H1 (cell line): Measurements from ENCODE around the gene MPZL3. TPM values are rescaled to one million over a fixed set of nuclear protein-coding genes. Genes with fewer than 3 reads are reported as not detected.

Experiments used
- CTCF ChIA-PET: fragments of 300-600 bp; sonication (Branson Sonifier 250); formaldehyde crosslinking; loops from one replicate; lab custom pipeline; 2021; ENCODE audit not compliant: partially characterized antibody; lab: Charles Lee
- POLR2A ChIA-PET: fragments of 300-600 bp; sonication (Branson Sonifier 250); formaldehyde crosslinking; loops from one replicate; lab custom pipeline; 2021; ENCODE audit warnings: inconsistent platforms; ENCODE audit not compliant: partially characterized antibody; lab: Charles Lee
- DNase-seq, 2 experiments: peaks; one replicate each; pipeline versions ENCODE4 v3.0.0 to v3.0.0-alpha.2; 2010 to 2022; ENCODE audit warnings: low spot score in 2 of 2, low read depth in 1 of 2, mixed read lengths in 1 of 2
- FAIRE-seq: peaks from 2 replicates; lab custom pipeline; 2011; peaks lifted over from hg19 to GRCh38; lab: Jason Lieb, UNC
- H2AFZ ChIP-seq: 2 replicates; pipeline ENCODE4 v1.8.1; 2012; ENCODE audit warnings: low read length, inconsistent platforms
- H2AK5ac ChIP-seq: 2 replicates; pipeline ENCODE4 v1.6.1; 2013; ENCODE audit warnings: low read depth, low read length
- H2BK120ac ChIP-seq: replicated peaks from 2 replicates; pipeline ENCODE3; 2013; ENCODE audit warnings: low read depth, low read length, inconsistent platforms
- H2BK12ac ChIP-seq: 2 replicates; pipeline ENCODE4 v1.6.1; 2013; ENCODE audit warnings: low read depth, low read length
- H2BK15ac ChIP-seq: 2 replicates; pipeline ENCODE4 v1.6.1; 2013; ENCODE audit warnings: low read length
- H2BK20ac ChIP-seq: 2 replicates; pipeline ENCODE4 v1.6.1; 2013; ENCODE audit warnings: low read length
- H2BK5ac ChIP-seq: 2 replicates; pipeline ENCODE4 v1.6.1; 2013; ENCODE audit warnings: low read depth, low read length
- H3K14ac ChIP-seq: 2 replicates; pipeline ENCODE4 v1.6.1; 2013; ENCODE audit warnings: inconsistent platforms; ENCODE audit not compliant: insufficient read length
- H3K18ac ChIP-seq: 2 replicates; pipeline ENCODE4 v1.6.1; 2013; ENCODE audit warnings: low read length; ENCODE audit errors: extremely low read depth
- H3K23ac ChIP-seq: 2 replicates; pipeline ENCODE4 v1.6.1; 2013; ENCODE audit warnings: inconsistent platforms; ENCODE audit not compliant: insufficient read length
- H3K23me2 ChIP-seq: 2 replicates; pipeline ENCODE4 v1.6.1; 2013; ENCODE audit warnings: low read depth, low read length
- H3K27ac ChIP-seq: 2 replicates; pipeline ENCODE4 v1.6.1; 2011; ENCODE audit warnings: low read depth, low read length, inconsistent platforms
- H3K27me3 ChIP-seq, 4 experiments: replicated peaks in 1 of 4; 1 replicate in 1 of 4; 2 replicates in 3 of 4; pipeline versions ENCODE4 v1.6.1 to v1.8.1; 2011 to 2013; ENCODE audit warnings: low read length in 3 of 4, mild to moderate bottlenecking in 3 of 4, inconsistent platforms in 2 of 4, mixed read lengths in 2 of 4, moderate library complexity in 1 of 4; ENCODE audit not compliant: control insufficient read depth in 3 of 4, insufficient read depth in 3 of 4; ENCODE audit errors: extremely low read depth in 1 of 4
- H3K36me3 ChIP-seq, 4 experiments: 2 replicates each; pipeline versions ENCODE4 v1.6.1 to v1.8.1; 2011 to 2013; ENCODE audit warnings: mild to moderate bottlenecking in 4 of 4, low read length in 3 of 4, moderate library complexity in 2 of 4, control low read depth in 1 of 4, inconsistent platforms in 1 of 4; ENCODE audit not compliant: insufficient read depth in 4 of 4, control insufficient read depth in 2 of 4
- H3K4ac ChIP-seq: replicated peaks from 2 replicates; pipeline ENCODE3; 2013; ENCODE audit warnings: low read length, low read depth, mixed read lengths, inconsistent platforms; ENCODE audit not compliant: insufficient read length
- H3K4me1 ChIP-seq, 4 experiments: replicated peaks in 1 of 4; 1 replicate in 1 of 4; 2 replicates in 3 of 4; pipeline versions ENCODE4 v1.6.1 to v1.8.1; 2011 to 2013; ENCODE audit warnings: low read length in 3 of 4, inconsistent platforms in 2 of 4, mixed read lengths in 1 of 4; ENCODE audit not compliant: insufficient read depth in 4 of 4, control insufficient read depth in 3 of 4
- H3K4me2 ChIP-seq, 2 experiments: 2 replicates each; pipeline versions ENCODE4 v1.6.1 to v1.8.1; 2011 to 2013; ENCODE audit warnings: low read depth in 2 of 2, low read length in 2 of 2, control low read depth in 1 of 2, inconsistent platforms in 1 of 2, mild to moderate bottlenecking in 1 of 2; ENCODE audit not compliant: insufficient read depth in 1 of 2
- H3K4me3 ChIP-seq, 4 experiments: fragments of 200-600, 300-600 bp in 1 of 4; sonication (generic), shearing (Covaris generic), sonication (Bioruptor Twin) in 1 of 4; 2 replicates each; pipeline versions ENCODE4 v1.5.1 to v1.8.1; 2011 to 2016; ENCODE audit warnings: low read length in 4 of 4, low read depth in 3 of 4, control low read depth in 2 of 4, inconsistent platforms in 2 of 4, mild to moderate bottlenecking in 2 of 4, mixed read lengths in 1 of 4, moderate library complexity in 1 of 4; ENCODE audit not compliant: insufficient read depth in 2 of 4; ENCODE audit errors: extremely low read depth in 1 of 4
- H3K56ac ChIP-seq: replicated peaks from 2 replicates; pipeline ENCODE3; 2013; ENCODE audit warnings: low read depth, mild to moderate bottlenecking, mixed read lengths, low read length, inconsistent platforms; ENCODE audit not compliant: insufficient read length
- H3K79me1 ChIP-seq: 2 replicates; pipeline ENCODE4 v1.6.1; 2013; ENCODE audit warnings: low read depth, low read length, control low read depth
- H3K79me2 ChIP-seq, 2 experiments: 2 replicates each; pipeline versions ENCODE4 v1.6.1 to v1.8.1; 2012 to 2013; ENCODE audit warnings: low read length in 2 of 2, mild to moderate bottlenecking in 2 of 2, inconsistent platforms in 1 of 2; ENCODE audit not compliant: insufficient read depth in 2 of 2, control insufficient read depth in 1 of 2
- H3K9ac ChIP-seq, 4 experiments: replicated peaks in 1 of 4; 1 replicate in 1 of 4; 2 replicates in 3 of 4; pipeline versions ENCODE4 v1.6.1 to v1.8.1; 2011 to 2013; ENCODE audit warnings: low read depth in 3 of 4, low read length in 3 of 4, control low read depth in 2 of 4, mild to moderate bottlenecking in 2 of 4, moderate library complexity in 2 of 4, inconsistent platforms in 1 of 4; ENCODE audit errors: extremely low read depth in 1 of 4
- H3K9me3 ChIP-seq, 2 experiments: 2 replicates each; pipeline versions ENCODE4 v1.6.1 to v1.8.1; 2012 to 2013; ENCODE audit warnings: mild to moderate bottlenecking in 2 of 2, moderate library complexity in 2 of 2, control low read depth in 1 of 2, inconsistent platforms in 1 of 2, low read depth in 1 of 2, low read length in 1 of 2, mixed read lengths in 1 of 2; ENCODE audit not compliant: insufficient read depth in 2 of 2
- H4K20me1 ChIP-seq, 2 experiments: replicated peaks in 1 of 2; 2 replicates each; pipeline versions ENCODE3 to v1.8.1; 2011 to 2013; ENCODE audit warnings: inconsistent platforms in 2 of 2, low read length in 2 of 2, mild to moderate bottlenecking in 1 of 2; ENCODE audit not compliant: insufficient read depth in 2 of 2, control insufficient read depth in 1 of 2
- H4K5ac ChIP-seq: 2 replicates; pipeline ENCODE4 v1.6.1; 2013; ENCODE audit warnings: low read length, low read depth, mixed read lengths, inconsistent platforms; ENCODE audit not compliant: insufficient read length
- H4K8ac ChIP-seq: 2 replicates; pipeline ENCODE4 v1.8.0; 2013; ENCODE audit warnings: mild to moderate bottlenecking, moderate library complexity, low read length, inconsistent platforms; ENCODE audit not compliant: insufficient read depth; ENCODE audit errors: extremely low read depth
- H4K91ac ChIP-seq: replicated peaks from 2 replicates; pipeline ENCODE3; 2013; ENCODE audit warnings: low read length, mixed read lengths, inconsistent platforms; ENCODE audit not compliant: insufficient read length
- CHD2 ChIP-seq: IDR thresholded peaks from 2 replicates; pipeline ENCODE4 v1.6.1; 2012; ENCODE audit warnings: low read length, improper control_type of control experiment
- NANOG ChIP-seq: IDR thresholded peaks from 2 replicates; pipeline ENCODE4 v1.6.1; 2011; ENCODE audit warnings: low read length, low read depth, mild to moderate bottlenecking, inconsistent platforms; ENCODE audit not compliant: insufficient read depth, poor library complexity, severe bottlenecking
- SIRT6 ChIP-seq: IDR thresholded peaks from one replicate; pipeline ENCODE4 v1.7.1; 2012; ENCODE audit warnings: low read length, inconsistent platforms
- SP2 ChIP-seq: IDR thresholded peaks from 2 replicates; pipeline ENCODE4 v1.6.1; 2012; ENCODE audit warnings: mild to moderate bottlenecking, low read length, inconsistent platforms
- WGBS, 2 experiments: shearing (Covaris generic) in 1 of 2; methylation state at CpG; one replicate each; pipeline versions ENCODE4 v1.1.6 to v1.1.7; 2013 to 2015; ENCODE audit warnings: low lambda C conversion rate in 2 of 2, mixed read lengths in 2 of 2, inconsistent platforms in 1 of 2, low coverage in 1 of 2, missing lambda C conversion rate in 1 of 2; ENCODE audit not compliant: insufficient replicate concordance in 2 of 2, insufficient coverage in 1 of 2, insufficient read length in 1 of 2; ENCODE audit errors: extremely low coverage in 1 of 2, missing lambda C conversion rate in 1 of 2; 5-methylcytosine and 5-hydroxymethylcytosine counted together
- polyA plus RNA-seq, 7 experiments: library from polyadenylated mRNA; depleted of rRNA in 3 of 7; stranded (reverse) in 5 of 7; unstranded in 2 of 7; fragments of >200 nt in 5 of 7; fragments of 200-250 nt in 2 of 7; gene quantifications; 1 replicate in 5 of 7; 2 replicates in 1 of 7; 4 replicates in 1 of 7; pipeline versions ENCODE4 v1.2.1 to v1.2.3, GENCODE V29; 2011 to 2013; ENCODE audit warnings: missing spikeins in 2 of 7, mixed read lengths in 2 of 7
- total RNA-seq: library from RNA; stranded (reverse); fragmentation: NEBNext Ultra II Directional; extraction: Animal tissue kit (Norgen Biotek cat#: 25700); gene quantifications from 2 replicates; pipeline ENCODE4 v1.2.1, GENCODE V29; 2021
- TF ChIP-seq, protein P1 (sequence below): IDR thresholded peaks from 2 replicates; pipeline ENCODE4 v1.6.1; 2012; ENCODE audit warnings: low read length, inconsistent platforms

Gene MPZL3
- total and polyA plus RNA-seq, 2 of the 8 experiments (the other 6 are each of a cell fraction or from before 2014, with no cell fraction given), result 1.1 to 3.9 TPM

DNA sequence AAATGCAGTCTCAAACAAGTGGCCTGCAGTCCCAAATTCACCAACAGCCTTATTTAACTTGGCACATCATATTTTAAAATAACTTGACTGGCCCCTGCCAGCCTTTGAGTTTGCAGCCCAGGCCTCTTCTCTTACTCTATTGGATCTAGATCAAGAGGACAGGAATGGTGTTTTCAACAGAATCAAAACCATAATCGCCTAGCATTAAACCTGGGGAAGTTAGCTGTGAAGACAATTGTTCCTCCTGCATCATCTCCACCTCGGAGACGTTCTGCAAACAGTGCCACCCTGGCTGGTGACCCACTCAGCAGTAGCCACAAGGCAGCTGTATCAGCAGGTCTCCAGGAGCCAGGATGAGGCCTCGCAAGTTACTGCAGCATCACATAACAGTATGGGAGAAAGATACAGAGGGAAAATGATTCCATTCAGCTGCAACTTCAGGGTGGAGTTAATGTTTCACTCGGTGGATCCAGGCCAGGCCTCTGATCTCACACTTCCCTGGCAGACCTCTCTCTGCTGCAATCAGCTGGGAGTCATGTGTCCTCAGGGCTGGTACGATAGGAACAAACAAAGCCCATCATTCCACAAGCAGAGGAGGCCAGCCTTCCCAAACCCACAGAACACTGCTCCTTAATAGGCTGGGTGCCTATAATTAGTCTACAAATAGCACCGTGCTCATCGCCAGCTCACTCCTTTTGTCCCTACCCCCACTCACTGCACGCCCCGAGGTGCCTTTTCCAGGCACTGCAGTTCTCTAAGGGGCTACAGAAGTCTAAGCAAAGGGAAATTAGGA, 57.1 kb downstream of the MPZL3 start:
- FAIRE-seq (no peak), DNase-seq (no peak)
- Histone ChIP-seq H2BK5ac (0 out of 2 replicates have a peak overlapping the region, but pooled peaks have one; percentile 24), H3K4me1 (peaks cover 2 to 14% (median 4%) of the 10 kb centered on the region in 4 experiments; a peak in 5 of 7 replicates), H3K79me1 (no peaks in the 10 kb centered on the region), H3K4ac (no peak overlapping the region), H3K9me3 (0 out of 4 replicates have a peak, but pooled peaks cover 0 to 3% of the 10 kb centered on the region in 2 experiments), H3K56ac (no peak overlapping the region), H3K36me3 (no peaks in the 10 kb centered on the region), H2BK15ac (no peak overlapping the region), H3K4me3 (no peak overlapping the region), H2AFZ (peak overlapping the region; percentile 28; the same call in 1 of the 2 replicates), H3K14ac (no peak overlapping the region), H2AK5ac (no peak overlapping the region), H3K18ac (no peak overlapping the region), H2BK12ac (peak overlapping the region; percentile 50; the same call in 1 of the 2 replicates), H3K79me2 (no peaks in the 10 kb centered on the region), H3K23ac (no peak overlapping the region), H4K5ac (no peak overlapping the region), H2BK20ac (no peak overlapping the region), H3K27ac (no peak overlapping the region), H3K4me2 (no peak overlapping the region), H4K91ac (no peak overlapping the region), H3K27me3 (no peaks in the 10 kb centered on the region), H2BK120ac (no peak overlapping the region), H3K23me2 (no peaks in the 10 kb centered on the region), H3K9ac (no peak overlapping the region), H4K20me1 (no peaks in the 10 kb centered on the region), H4K8ac (no peak overlapping the region)
- CTCF ChIA-PET, result interaction anchor here (0.6 to 2.2 kb wide), 6 partner anchors 10 to 187 kb away, joined by 3 to 5 read pairs (median 4); no protein-coding TSS in a partner anchor
- WGBS, 2 experiments, result 86% methylated on average over 10 of the region's 10 CpGs; no CpG with 5 or more reads in 1 of the 2 experiments
- POLR2A ChIA-PET, result no interaction called here
- TF ChIP-seq NANOG (no peak), SIRT6 (no peak), CHD2 (no peak), SP2 (no peak)
- TF ChIP-seq, protein P1, sequence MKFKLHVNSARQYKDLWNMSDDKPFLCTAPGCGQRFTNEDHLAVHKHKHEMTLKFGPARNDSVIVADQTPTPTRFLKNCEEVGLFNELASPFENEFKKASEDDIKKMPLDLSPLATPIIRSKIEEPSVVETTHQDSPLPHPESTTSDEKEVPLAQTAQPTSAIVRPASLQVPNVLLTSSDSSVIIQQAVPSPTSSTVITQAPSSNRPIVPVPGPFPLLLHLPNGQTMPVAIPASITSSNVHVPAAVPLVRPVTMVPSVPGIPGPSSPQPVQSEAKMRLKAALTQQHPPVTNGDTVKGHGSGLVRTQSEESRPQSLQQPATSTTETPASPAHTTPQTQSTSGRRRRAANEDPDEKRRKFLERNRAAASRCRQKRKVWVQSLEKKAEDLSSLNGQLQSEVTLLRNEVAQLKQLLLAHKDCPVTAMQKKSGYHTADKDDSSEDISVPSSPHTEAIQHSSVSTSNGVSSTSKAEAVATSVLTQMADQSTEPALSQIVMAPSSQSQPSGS, result no peak
